DMS114 treated with DMSO at 0.1 percent for 48 hours (cell line): ENCODE measurements around the gene F7.

Experiments
- DNase-seq: peaks from one replicate; lab custom pipeline; 2025; ENCODE audit not compliant: unreplicated experiment; lab: John Stamatoyannopoulos, UW

Gene F7

GRCh38 chr13:113116206-113116800 is 10.7 kb downstream of the F7 start:
- no peak for DNase-seq

GRCh38 chr13:113116871-113117271 is 11.3 kb downstream of the F7 start:
- no peak for DNase-seq

GRCh38 chr13:113117335-113117872 is 11.8 kb downstream of the F7 start:
- no peak for DNase-seq

DNA sequence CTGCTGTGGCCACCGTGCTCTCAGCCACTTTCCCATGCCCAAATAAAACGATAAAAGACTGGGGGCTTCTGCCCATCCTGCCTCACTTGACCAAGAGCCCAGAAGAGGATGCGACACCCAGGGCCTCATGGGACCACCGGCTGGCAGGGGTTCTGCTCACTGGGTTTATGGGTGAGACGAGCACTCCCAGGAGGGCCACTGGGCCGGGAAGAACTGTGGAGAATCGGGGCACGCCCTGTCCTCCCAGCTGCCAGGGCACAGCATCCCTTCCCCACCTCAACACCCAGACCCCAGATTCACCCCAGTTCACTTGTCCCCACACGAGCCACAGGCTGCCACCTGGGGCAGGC is 12.3 kb downstream of the F7 start:
- no peak for DNase-seq

DNA sequence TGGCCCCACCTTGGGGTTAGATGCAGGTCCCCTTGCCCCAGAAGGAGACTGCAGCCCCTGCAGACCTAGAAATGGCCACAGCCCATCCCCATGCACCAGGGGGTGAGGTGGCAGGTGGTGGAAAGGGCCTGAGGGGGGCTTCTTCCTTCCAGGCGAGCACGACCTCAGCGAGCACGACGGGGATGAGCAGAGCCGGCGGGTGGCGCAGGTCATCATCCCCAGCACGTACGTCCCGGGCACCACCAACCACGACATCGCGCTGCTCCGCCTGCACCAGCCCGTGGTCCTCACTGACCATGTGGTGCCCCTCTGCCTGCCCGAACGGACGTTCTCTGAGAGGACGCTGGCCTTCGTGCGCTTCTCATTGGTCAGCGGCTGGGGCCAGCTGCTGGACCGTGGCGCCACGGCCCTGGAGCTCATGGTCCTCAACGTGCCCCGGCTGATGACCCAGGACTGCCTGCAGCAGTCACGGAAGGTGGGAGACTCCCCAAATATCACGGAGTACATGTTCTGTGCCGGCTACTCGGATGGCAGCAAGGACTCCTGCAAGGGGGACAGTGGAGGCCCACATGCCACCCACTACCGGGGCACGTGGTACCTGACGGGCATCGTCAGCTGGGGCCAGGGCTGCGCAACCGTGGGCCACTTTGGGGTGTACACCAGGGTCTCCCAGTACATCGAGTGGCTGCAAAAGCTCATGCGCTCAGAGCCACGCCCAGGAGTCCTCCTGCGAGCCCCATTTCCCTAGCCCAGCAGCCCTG is 12.8 kb downstream of the F7 start:
- DNase-seq: no peak

DNA sequence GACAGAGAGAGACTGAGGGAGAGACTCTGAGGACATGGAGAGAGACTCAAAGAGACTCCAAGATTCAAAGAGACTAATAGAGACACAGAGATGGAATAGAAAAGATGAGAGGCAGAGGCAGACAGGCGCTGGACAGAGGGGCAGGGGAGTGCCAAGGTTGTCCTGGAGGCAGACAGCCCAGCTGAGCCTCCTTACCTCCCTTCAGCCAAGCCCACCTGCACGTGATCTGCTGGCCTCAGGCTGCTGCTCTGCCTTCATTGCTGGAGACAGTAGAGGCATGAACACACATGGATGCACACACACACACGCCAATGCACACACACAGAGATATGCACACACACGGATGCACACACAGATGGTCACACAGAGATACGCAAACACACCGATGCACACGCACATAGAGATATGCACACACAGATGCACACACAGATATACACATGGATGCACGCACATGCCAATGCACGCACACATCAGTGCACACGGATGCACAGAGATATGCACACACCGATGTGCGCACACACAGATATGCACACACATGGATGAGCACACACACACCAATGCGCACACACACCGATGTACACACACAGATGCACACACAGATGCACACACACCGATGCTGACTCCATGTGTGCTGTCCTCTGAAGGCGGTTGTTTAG is 13.7 kb downstream of the F7 start:
- no peak for DNase-seq

DNA sequence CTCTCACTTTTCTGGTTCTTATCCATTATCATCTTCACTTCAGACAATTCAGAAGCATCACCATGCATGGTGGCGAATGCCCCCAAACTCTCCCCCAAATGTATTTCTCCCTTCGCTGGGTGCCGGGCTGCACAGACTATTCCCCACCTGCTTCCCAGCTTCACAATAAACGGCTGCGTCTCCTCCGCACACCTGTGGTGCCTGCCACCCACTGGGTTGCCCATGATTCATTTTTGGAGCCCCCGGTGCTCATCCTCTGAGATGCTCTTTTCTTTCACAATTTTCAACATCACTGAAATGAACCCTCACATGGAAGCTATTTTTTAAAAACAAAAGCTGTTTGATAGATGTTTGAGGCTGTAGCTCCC is 14.2 kb downstream of the F7 start:
- no peak for DNase-seq

DNA sequence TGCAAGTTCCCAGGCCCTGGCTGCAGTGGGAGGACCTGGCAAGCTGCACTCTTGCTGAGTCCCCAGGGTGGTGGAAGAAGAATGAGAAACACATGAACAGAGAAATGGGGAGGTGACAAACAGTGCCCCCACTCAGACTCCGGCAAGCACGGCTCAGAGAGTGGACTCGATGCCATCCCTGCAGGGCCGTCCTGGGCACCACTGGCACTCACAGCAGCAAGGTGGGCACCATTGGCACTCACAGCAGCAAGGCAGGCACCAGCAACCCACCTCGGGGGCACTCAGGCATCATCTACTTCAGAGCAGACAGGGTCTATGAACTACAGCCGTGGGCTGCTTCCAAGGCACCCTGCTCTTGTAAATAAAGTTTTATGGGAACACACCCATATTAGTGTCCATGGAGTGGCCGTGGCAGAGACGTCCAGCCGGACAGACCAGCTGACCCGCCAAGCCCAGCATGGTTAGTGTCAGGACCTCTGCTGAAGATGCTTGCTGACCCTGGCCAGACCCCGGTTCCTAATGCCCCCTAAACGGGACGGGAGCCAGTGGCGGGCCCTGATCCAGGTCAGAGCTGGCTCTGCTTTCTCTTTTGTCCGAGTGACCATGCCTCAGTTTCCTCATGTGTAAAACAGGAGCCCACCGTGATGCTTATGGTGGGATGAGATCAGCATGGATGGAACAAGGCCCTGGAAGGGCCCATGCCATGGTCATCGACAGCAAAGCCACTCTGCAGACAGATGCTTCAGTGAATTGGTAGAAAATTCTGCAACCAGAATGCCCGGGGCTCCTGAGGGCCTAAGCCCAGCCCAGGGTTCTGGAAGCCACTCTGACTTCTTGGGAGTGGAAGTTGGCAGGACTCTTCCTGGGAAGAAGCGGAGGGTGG is 14.9 kb downstream of the F7 start:
- no peak for DNase-seq

DNA sequence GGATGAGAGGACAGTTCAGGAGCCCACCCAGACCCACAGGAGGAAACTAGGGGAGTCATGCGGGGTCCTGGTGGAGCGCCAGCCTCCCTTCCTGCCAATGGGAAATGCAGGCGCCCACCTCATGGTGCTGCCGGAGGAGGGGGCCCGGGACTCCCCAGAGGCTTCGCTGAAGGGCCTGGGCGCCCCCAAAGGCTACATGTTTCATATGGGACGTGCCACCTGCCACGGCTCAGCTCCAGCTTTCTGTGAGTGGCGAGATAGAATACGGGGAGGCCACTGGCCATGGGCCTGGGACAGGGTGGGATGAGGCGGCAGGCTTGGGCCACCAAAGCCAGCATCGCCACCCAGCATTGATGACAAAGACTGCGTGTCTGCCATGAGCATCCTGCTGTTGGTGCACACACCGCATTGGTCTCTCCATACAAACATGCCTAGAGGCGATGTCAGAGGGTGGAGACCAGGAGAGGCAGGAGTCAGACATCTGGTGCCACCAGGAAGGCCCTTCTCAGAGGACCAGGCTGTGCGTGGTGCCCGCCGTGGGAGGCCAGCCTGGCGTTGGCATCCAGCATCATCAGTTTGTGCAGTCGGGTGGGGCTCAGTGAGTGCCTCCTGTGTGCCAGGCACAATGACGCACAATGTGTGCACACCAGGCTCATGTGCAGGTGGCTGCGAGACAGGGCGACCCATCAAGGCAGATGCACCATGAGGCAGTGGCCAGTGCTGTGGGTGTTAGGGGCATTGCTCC is 15.8 kb downstream of the F7 start:
- DNase-seq: no peak

DNA sequence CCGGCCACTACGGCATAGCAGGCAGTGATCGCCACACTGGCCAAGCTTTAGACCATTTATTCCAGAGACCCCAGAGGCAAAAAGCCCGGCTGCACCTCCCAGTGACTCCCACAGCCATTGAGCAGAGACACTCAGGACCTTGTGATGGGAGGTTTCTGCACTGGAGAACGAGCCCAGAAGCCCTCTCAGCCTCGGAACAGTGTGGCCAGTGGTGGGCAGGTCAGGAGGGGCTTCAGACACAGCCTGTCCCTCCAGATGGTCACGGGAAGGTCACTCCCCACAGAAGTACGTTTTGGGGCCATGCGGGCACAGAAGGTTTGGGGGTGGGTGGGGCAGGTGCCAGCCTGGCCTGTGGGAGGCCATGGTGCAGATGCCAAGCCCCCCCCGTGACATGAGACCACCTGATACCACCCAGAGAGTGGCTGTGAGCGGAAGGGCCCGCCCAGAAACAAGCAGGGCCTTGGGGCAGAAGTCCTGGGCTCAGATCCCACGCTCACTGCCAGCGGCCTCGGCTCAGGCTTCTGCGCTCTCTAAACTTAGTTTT is 16.4 kb downstream of the F7 start:
- DNase-seq: no peak

DNA sequence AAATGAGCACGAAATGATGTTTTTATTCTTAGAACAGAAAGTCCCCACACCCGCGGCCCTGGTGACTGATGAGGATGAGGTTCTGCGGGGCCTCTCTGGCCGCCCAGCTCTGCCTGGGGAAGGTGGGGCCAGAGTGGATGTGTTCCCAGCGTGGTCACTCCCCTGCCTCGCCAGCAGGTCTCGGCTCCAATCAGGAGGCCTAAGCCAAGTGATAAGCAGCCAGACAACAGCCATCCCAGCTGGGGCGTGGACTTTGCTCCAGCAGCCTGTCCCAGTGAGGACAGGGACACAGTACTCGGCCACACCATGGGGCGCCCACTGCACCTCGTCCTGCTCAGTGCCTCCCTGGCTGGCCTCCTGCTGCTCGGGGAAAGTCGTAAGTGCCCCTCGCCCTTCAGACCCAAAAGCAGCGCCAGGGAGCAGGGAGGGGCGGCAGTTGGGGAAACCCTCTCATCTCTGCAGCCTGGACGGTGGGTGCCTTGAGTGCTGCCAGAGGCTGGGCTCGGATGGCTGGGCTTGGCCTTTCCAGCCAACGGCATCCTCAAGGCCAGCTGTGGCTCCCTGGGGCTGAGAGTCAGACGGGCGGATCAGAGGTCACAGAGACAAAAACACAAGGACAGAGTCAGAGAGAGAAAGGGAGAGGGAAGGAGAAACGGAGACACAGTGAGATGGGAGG is 17.1 kb downstream of the F7 start, which contains the start of gene F10:
Gene F10 (plus strand): TSS at position 250 of the 676 bp plus-strand sequence. CDS start 57 bp downstream, at position 307.
- no peak for DNase-seq

DNA sequence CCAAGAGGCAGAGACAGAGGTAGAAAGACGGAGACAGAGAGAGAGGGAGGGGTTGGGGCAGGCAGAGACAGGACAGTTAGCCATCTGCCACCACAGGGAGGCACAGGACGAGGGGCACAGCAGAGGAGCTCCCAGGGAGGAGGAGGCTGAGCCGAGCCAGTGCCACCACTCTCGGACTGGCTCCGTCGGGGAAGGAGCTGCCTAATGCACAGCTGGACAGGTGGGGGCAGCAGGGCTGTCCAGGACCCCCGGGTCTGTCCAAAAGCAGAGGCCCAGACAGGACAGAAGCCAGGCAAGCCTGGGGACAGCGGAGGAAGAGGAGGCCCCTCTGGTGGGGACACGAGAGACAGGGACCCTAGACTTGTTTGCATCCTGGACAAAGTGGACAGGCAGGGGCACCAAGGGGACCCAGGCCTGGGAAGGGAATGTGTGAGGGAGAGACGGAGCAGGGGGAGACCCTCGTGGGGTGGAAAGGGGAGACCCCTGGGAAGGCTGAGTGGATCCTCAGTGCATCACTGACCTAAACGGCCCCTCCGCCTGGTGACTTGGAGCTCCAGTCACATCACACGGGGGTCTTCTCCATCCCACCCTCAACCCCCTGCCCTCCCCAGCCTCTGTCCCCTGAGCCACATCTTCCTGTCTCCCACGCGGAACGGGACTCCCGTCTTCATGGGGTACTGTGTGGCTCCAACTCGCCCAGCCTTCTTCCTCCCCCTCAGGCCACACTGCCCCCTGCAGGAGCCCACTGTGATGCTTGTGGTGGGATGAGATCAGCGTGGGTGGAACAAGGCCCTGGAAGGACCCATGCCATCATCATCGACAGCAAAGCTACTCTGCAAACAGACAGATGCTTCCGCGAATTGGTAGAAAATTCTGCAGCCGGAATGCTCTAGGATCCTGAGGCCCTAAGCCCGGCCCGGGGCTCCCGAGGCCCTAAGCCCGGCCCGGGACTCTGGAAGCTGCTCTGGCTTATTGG is 17.9 kb downstream of the F7 start:
- no peak for DNase-seq

- no peak for DNase-seq
Measured at GRCh38 chr13:113124211-113124970, 18.8 kb downstream of the F7 start.

- DNase-seq: no peak
Measured at GRCh38 chr13:113125506-113126264, 20.1 kb downstream of the F7 start.

- no peak for DNase-seq
Measured at GRCh38 chr13:113126265-113127150, 20.9 kb downstream of the F7 start.

GRCh38 chr13:113129480-113129879 is 23.9 kb downstream of the F7 start:
- DNase-seq: no peak
